ENCODE data around the gene AAK1. TPM values are rescaled to one million over a fixed set of nuclear protein-coding genes. Genes with fewer than 3 reads are reported as not detected.

The AAK1 gene
- total RNA-seq, 2 experiments from 2014 or later, result 95.2 to 99.3 TPM

- Mint-ChIP-seq H3K27me3 (no peaks in the 10 kb centered on the region), H3K4me1 (ENCODE audit: low read depth) (peaks cover 61% of the 10 kb centered on the region), H3K9me3 (no peaks in the 10 kb centered on the region), H3K27ac (peak overlapping the region; percentile 20), H3K36me3 (peaks cover 38% of the 10 kb centered on the region), H3K4me3 (peak overlapping the region; percentile 1)
- CTCF ChIA-PET, result interaction anchor here (2.0 to 2.2 kb wide), 2 partner anchors 73 to 87 kb away, joined by 7 to 11 read pairs; no protein-coding TSS in a partner anchor
- intact Hi-C loops (cut with micrococcal nuclease), result no loop called here
- POLR2A ChIA-PET, result interaction anchor here (1.2 kb wide), 1 partner anchor 8 kb away, joined by 4 read pairs; no protein-coding TSS in a partner anchor
- no peak for DNase-seq
Observed at GRCh38 chr2:69637923-69638322, 5.6 kb downstream of the AAK1 start.

GRCh38 chr2:69636395-69636794, 7.1 kb downstream of the AAK1 start:
- no peaks in the 10 kb centered on the region for H3K27me3 Mint-ChIP-seq
- POLR2A ChIA-PET, result interaction anchor here (1.2 kb wide), 1 partner anchor 10 kb away, joined by 4 read pairs; no protein-coding TSS in a partner anchor
- H3K27ac Mint-ChIP-seq, result no peak overlapping the region
- DNase-seq, result no peak
- peaks cover 33% of the 10 kb centered on the region for H3K36me3 Mint-ChIP-seq
- H3K4me3 Mint-ChIP-seq, result no peak overlapping the region
- peaks cover 70% of the 10 kb centered on the region for H3K4me1 Mint-ChIP-seq (ENCODE audit: low read depth)
- CTCF ChIA-PET, result interaction anchor here (2.0 to 2.2 kb wide), 2 partner anchors 71 to 88 kb away, joined by 7 to 11 read pairs; no protein-coding TSS in a partner anchor
- no peaks in the 10 kb centered on the region for H3K9me3 Mint-ChIP-seq
- intact Hi-C loops (cut with micrococcal nuclease), result no loop called here

GRCh38 chr2:69635432-69635831, 8.1 kb downstream of the AAK1 start:
- ChIA-PET POLR2A (no interaction called here), CTCF (interaction anchor here (0.6 kb wide), 1 partner anchor 88 kb away, joined by 3 read pairs; no protein-coding TSS in a partner anchor)
- Mint-ChIP-seq H3K4me3 (no peak overlapping the region), H3K9me3 (no peaks in the 10 kb centered on the region), H3K36me3 (peaks cover 25% of the 10 kb centered on the region), H3K27me3 (no peaks in the 10 kb centered on the region), H3K4me1 (ENCODE audit: low read depth) (peaks cover 76% of the 10 kb centered on the region), H3K27ac (no peak overlapping the region)
- no peak for DNase-seq
- intact Hi-C loops (cut with micrococcal nuclease), result no loop called here

- intact Hi-C loops (cut with micrococcal nuclease), result no loop called here
- no peak overlapping the region for H3K4me3 Mint-ChIP-seq
- H3K27me3 Mint-ChIP-seq, result no peaks in the 10 kb centered on the region
- DNase-seq, result no peak
- H3K27ac Mint-ChIP-seq, result peak overlapping the region; percentile 60
- H3K9me3 Mint-ChIP-seq, result no peaks in the 10 kb centered on the region
- ChIA-PET POLR2A (no interaction called here), CTCF (interaction anchor here (0.6 to 1.6 kb wide), 2 partner anchors 68 to 83 kb away, joined by 3 to 5 read pairs; no protein-coding TSS in a partner anchor)
- peaks cover 67% of the 10 kb centered on the region for H3K4me1 Mint-ChIP-seq (ENCODE audit: low read depth)
- peaks cover 18% of the 10 kb centered on the region for H3K36me3 Mint-ChIP-seq
Observed at GRCh38 chr2:69634196-69634821, 9.2 kb downstream of the AAK1 start.

- intact Hi-C loops (cut with micrococcal nuclease), result no loop called here
- Mint-ChIP-seq H3K27ac (peak overlapping the region; percentile 33), H3K36me3 (peaks cover 3% of the 10 kb centered on the region), H3K4me1 (ENCODE audit: low read depth) (peaks cover 43% of the 10 kb centered on the region), H3K9me3 (no peaks in the 10 kb centered on the region), H3K4me3 (no peak overlapping the region), H3K27me3 (no peaks in the 10 kb centered on the region)
- CTCF ChIA-PET, result interaction anchor here (0.6 to 1.0 kb wide), 4 partner anchors 9 to 67 kb away, joined by 3 to 4 read pairs (median 3); no protein-coding TSS in a partner anchor
- DNase-seq, result no peak
- POLR2A ChIA-PET, result no interaction called here
Observed at GRCh38 chr2:69631402-69631801, 12.1 kb downstream of the AAK1 start.

- peaks cover 37% of the 10 kb centered on the region for H3K4me1 Mint-ChIP-seq (ENCODE audit: low read depth)
- peaks cover 3% of the 10 kb centered on the region for H3K36me3 Mint-ChIP-seq
- no peak for DNase-seq
- peak overlapping the region; percentile 33 for H3K27ac Mint-ChIP-seq
- CTCF ChIA-PET, result interaction anchor here (0.8 to 2.7 kb wide), 2 partner anchors 15 to 193 kb away, joined by 3 to 11 read pairs; partner anchors contain the start of gene NFU1
- intact Hi-C loops (cut with micrococcal nuclease), result loop anchor here (10.0 kb wide), 1 partner anchor 265 kb away; the partner anchor contains the start of gene SNRNP27
- H3K9me3 Mint-ChIP-seq, result no peaks in the 10 kb centered on the region
- H3K4me3 Mint-ChIP-seq, result no peak overlapping the region
- POLR2A ChIA-PET, result interaction anchor here (2.0 kb wide), 1 partner anchor 13 kb away, joined by 7 read pairs; the partner anchor contains the start of gene AAK1
- H3K27me3 Mint-ChIP-seq, result no peaks in the 10 kb centered on the region
Observed at GRCh38 chr2:69629921-69630608, 13.5 kb downstream of the AAK1 start.

- ChIA-PET POLR2A (interaction anchor here (0.9 to 2.0 kb wide), 6 partner anchors 9 to 31 kb away, joined by 3 to 7 read pairs (median 5); partner anchors contain the start of gene AAK1), CTCF (interaction anchor here (0.7 to 5.0 kb wide), 8 partner anchors 11 to 187 kb away, joined by 3 to 33 read pairs (median 4); no protein-coding TSS in a partner anchor)
- peak; percentile 51 for DNase-seq
- Mint-ChIP-seq H3K27me3 (no peaks in the 10 kb centered on the region), H3K4me3 (no peak overlapping the region), H3K9me3 (no peaks in the 10 kb centered on the region), H3K27ac (no peak overlapping the region), H3K36me3 (peaks cover 3% of the 10 kb centered on the region), H3K4me1 (ENCODE audit: low read depth) (peaks cover 28% of the 10 kb centered on the region)
- intact Hi-C loops (cut with micrococcal nuclease), result loop anchor here (1.0 to 10.0 kb wide), 4 partner anchors 9 to 266 kb away; partner anchors contain the start of gene SNRNP27
Observed at GRCh38 chr2:69628325-69629021, 15.1 kb downstream of the AAK1 start.

- DNase-seq, result no peak
- intact Hi-C loops (cut with micrococcal nuclease), result loop anchor here (2.0 to 10.0 kb wide), 2 partner anchors 40 to 270 kb away; partner anchors contain the start of gene SNRNP27
- Mint-ChIP-seq H3K27me3 (no peaks in the 10 kb centered on the region), H3K36me3 (peaks cover 4% of the 10 kb centered on the region), H3K27ac (no peak overlapping the region), H3K4me1 (ENCODE audit: low read depth) (peaks cover 15% of the 10 kb centered on the region), H3K9me3 (no peaks in the 10 kb centered on the region), H3K4me3 (no peak overlapping the region)
- CTCF ChIA-PET, result interaction anchor here (1.6 to 5.0 kb wide), 2 partner anchors 52 to 60 kb away, joined by 3 to 33 read pairs; no protein-coding TSS in a partner anchor
- POLR2A ChIA-PET, result no interaction called here
Observed at GRCh38 chr2:69625078-69625795, 18.3 kb downstream of the AAK1 start.

GRCh38 chr2:69624611-69625010, 18.9 kb downstream of the AAK1 start:
- H3K9me3 Mint-ChIP-seq, result no peaks in the 10 kb centered on the region
- H3K4me3 Mint-ChIP-seq, result no peak overlapping the region
- CTCF ChIA-PET, result interaction anchor here (5.0 kb wide), 1 partner anchor 59 kb away, joined by 33 read pairs; no protein-coding TSS in a partner anchor

GRCh38 chr2:69624131-69624530, 19.4 kb downstream of the AAK1 start:
- POLR2A ChIA-PET, result no interaction called here
- intact Hi-C loops (cut with micrococcal nuclease), result loop anchor here (2.0 to 10.0 kb wide), 2 partner anchors 39 to 271 kb away; partner anchors contain the start of gene SNRNP27
- CTCF ChIA-PET, result no interaction called here
- Mint-ChIP-seq H3K36me3 (peaks cover 4% of the 10 kb centered on the region), H3K4me1 (ENCODE audit: low read depth) (peaks cover 15% of the 10 kb centered on the region), H3K9me3 (no peaks in the 10 kb centered on the region), H3K4me3 (no peak overlapping the region), H3K27ac (no peak overlapping the region), H3K27me3 (no peaks in the 10 kb centered on the region)
- DNase-seq, result no peak

More at GRCh38 chr2:69624611-69625010, 18.9 kb downstream of the AAK1 start:
- intact Hi-C loops (cut with micrococcal nuclease), result loop anchor here (2.0 to 10.0 kb wide), 2 partner anchors 40 to 270 kb away; partner anchors contain the start of gene SNRNP27
- H3K36me3 Mint-ChIP-seq, result peaks cover 4% of the 10 kb centered on the region
- H3K27me3 Mint-ChIP-seq, result no peaks in the 10 kb centered on the region
- no peak overlapping the region for H3K27ac Mint-ChIP-seq
- DNase-seq, result no peak
- POLR2A ChIA-PET, result no interaction called here
- H3K4me1 Mint-ChIP-seq (ENCODE audit: low read depth), result peaks cover 15% of the 10 kb centered on the region

- Mint-ChIP-seq H3K4me3 (no peak overlapping the region), H3K27me3 (no peaks in the 10 kb centered on the region)
Observed at GRCh38 chr2:69623236-69623635, 20.3 kb downstream of the AAK1 start.

More at GRCh38 chr2:69623236-69623635, 20.3 kb downstream of the AAK1 start:
- POLR2A ChIA-PET, result no interaction called here
- DNase-seq, result no peak
- CTCF ChIA-PET, result no interaction called here
- Mint-ChIP-seq H3K36me3 (peaks cover 4% of the 10 kb centered on the region), H3K27ac (peak overlapping the region; percentile 31), H3K9me3 (no peaks in the 10 kb centered on the region), H3K4me1 (ENCODE audit: low read depth) (peaks cover 15% of the 10 kb centered on the region)
- intact Hi-C loops (cut with micrococcal nuclease), result loop anchor here (10.0 kb wide), 1 partner anchor 272 kb away; the partner anchor contains the start of gene SNRNP27

Measured in activated CD4-positive, alpha-beta memory T cell treated with anti-CD3 and anti-CD28 coated beads for 36 hours (primary cell).